Hematopoietic multipotent progenitor cell treated with erythropoietin and hydrocortisone succinate and interleukin-3 and kit ligand, for 6 days (in vitro differentiated cells): ENCODE results near the gene RABGEF1.
"Not testable (repeated sequence)": the region's sequence is repeated elsewhere in the genome, so short reads cannot be mapped to it uniquely, and the experiment has no call there.

ENCODE experiments used
- DNase-seq: peaks from one replicate; pipeline ENCODE4 v3.0.0-alpha.2; 2015

The RABGEF1 gene

GRCh38 chr7:66736892-66737291, 3.6 kb upstream of the RABGEF1 start:
- DNase-seq: no peak

- DNase-seq: no peak
These were observed 2.9 kb upstream of the RABGEF1 start for GRCh38 chr7:66737667-66738066.

GRCh38 chr7:66739477-66739876, 1.1 kb upstream of the RABGEF1 start:
- no peak for DNase-seq

- peak; percentile 26 for DNase-seq
These were observed 606 bp upstream of the RABGEF1 start for GRCh38 chr7:66739953-66740301.

- DNase-seq: peak; percentile 66
These were observed 612 bp downstream of the RABGEF1 start for GRCh38 chr7:66740980-66741709.

- DNase-seq: no peak
These were observed 1.1 kb downstream of the RABGEF1 start for GRCh38 chr7:66741710-66742049.

GRCh38 chr7:66742298-66742697, 1.8 kb downstream of the RABGEF1 start:
- not testable (repeated sequence) for DNase-seq

GRCh38 chr7:66743920-66744319, 3.4 kb downstream of the RABGEF1 start:
- peak; percentile 47 for DNase-seq

GRCh38 chr7:66747385-66747784, 6.9 kb downstream of the RABGEF1 start:
- DNase-seq: no peak

- DNase-seq: no peak
These were observed 7.5 kb downstream of the RABGEF1 start for GRCh38 chr7:66747881-66748511.

- peak; percentile 75 for DNase-seq
These were observed 8.3 kb downstream of the RABGEF1 start for GRCh38 chr7:66748791-66749190.

GRCh38 chr7:66751945-66752344, 11.4 kb downstream of the RABGEF1 start:
- no peak for DNase-seq

GRCh38 chr7:66754541-66754940, 14.0 kb downstream of the RABGEF1 start:
- no peak for DNase-seq

- DNase-seq: not testable (repeated sequence)
These were observed 14.5 kb downstream of the RABGEF1 start for GRCh38 chr7:66755059-66755458.

- DNase-seq: not testable (repeated sequence)
These were observed 15.7 kb downstream of the RABGEF1 start for GRCh38 chr7:66756227-66756626.

GRCh38 chr7:66756889-66757288, 16.4 kb downstream of the RABGEF1 start:
- DNase-seq: no peak

GRCh38 chr7:66757939-66758338, 17.4 kb downstream of the RABGEF1 start:
- DNase-seq: no peak

- DNase-seq: peak; percentile 64
These were observed 18.6 kb downstream of the RABGEF1 start for GRCh38 chr7:66758950-66759628.

GRCh38 chr7:66763183-66763582, 22.6 kb downstream of the RABGEF1 start:
- DNase-seq: peak; percentile 50

- DNase-seq: peak; percentile 65
These were observed 23.3 kb downstream of the RABGEF1 start for GRCh38 chr7:66763633-66764355.

- not testable (repeated sequence) for DNase-seq
These were observed 24.4 kb downstream of the RABGEF1 start for GRCh38 chr7:66764905-66765304.

GRCh38 chr7:66765322-66766025, 24.9 kb downstream of the RABGEF1 start:
- DNase-seq: not testable (repeated sequence)

GRCh38 chr7:66766041-66766440, 25.5 kb downstream of the RABGEF1 start:
- DNase-seq: no peak
